Panc1 (cell line): ENCODE data around the gene ABHD12. TPM values are rescaled to one million over a fixed set of nuclear protein-coding genes. Genes with fewer than 3 reads are reported as not detected.

ENCODE experiments used
- ATAC-seq: fragments of 200-7000 bp; cut with Tn5 transposase; 2 replicates; pipeline ENCODE4 v1.9.1; 2020; ENCODE audit warnings: mild to moderate bottlenecking, moderate library complexity
- BruUV-seq: library from RNA; stranded (reverse); fragments of 400-500 nt; replicated peaks from 2 replicates; lab custom pipeline; 2021; lab: Mats Ljungman, UMichigan
- CTCF ChIA-PET: fragments of 300-600 bp; sonication (Branson Sonifier 250); formaldehyde crosslinking; loops from one replicate; lab custom pipeline; 2022; ENCODE audit warnings: antibody characterized with exemption; lab: Charles Lee
- POLR2A ChIA-PET: fragments of 300-600 bp; sonication (Branson Sonifier 250); formaldehyde crosslinking; loops from one replicate; lab custom pipeline; 2022; ENCODE audit warnings: antibody characterized with exemption; lab: Charles Lee
- DNase-seq: peaks from one replicate; pipeline ENCODE4 v3.0.0-alpha.2; 2010; ENCODE audit warnings: low read depth, low spot score
- H3K27ac ChIP-seq: 2 replicates; pipeline ENCODE4 v1.5.1; 2011; ENCODE audit warnings: mild to moderate bottlenecking, low read length, inconsistent platforms
- H3K27me3 ChIP-seq: fragments of 200-500 bp; sonication (Bioruptor generic); 2 replicates; pipeline ENCODE4 v1.6.0; 2014; ENCODE audit warnings: low read length, inconsistent platforms; ENCODE audit not compliant: control insufficient read depth, insufficient read depth
- H3K36me3 ChIP-seq: fragments of 200-500 bp; sonication (Bioruptor generic); 2 replicates; pipeline ENCODE4 v1.5.1; 2014; ENCODE audit warnings: inconsistent platforms, mild to moderate bottlenecking, low read length, moderate library complexity; ENCODE audit not compliant: control insufficient read depth, insufficient read depth
- H3K4me1 ChIP-seq: 2 replicates; pipeline ENCODE4 v1.5.1; 2011; ENCODE audit warnings: inconsistent platforms, mild to moderate bottlenecking, low read length, moderate library complexity; ENCODE audit not compliant: control insufficient read depth, insufficient read depth
- H3K4me3 ChIP-seq, 2 experiments: 2 replicates each; pipeline ENCODE4 v1.5.1; 2011 to 2012; ENCODE audit warnings: low read depth in 2 of 2, low read length in 2 of 2, mild to moderate bottlenecking in 2 of 2, inconsistent platforms in 1 of 2, moderate library complexity in 1 of 2
- H3K9me3 ChIP-seq: fragments of 200-500 bp; sonication (Bioruptor generic); 2 replicates; pipeline ENCODE4 v1.5.1; 2014; ENCODE audit warnings: low read depth, mild to moderate bottlenecking, inconsistent platforms, low read length, moderate library complexity; ENCODE audit not compliant: control insufficient read depth, insufficient read depth
- POLR2AphosphoS5 ChIP-seq: IDR thresholded peaks from 2 replicates; pipeline ENCODE4 v1.6.1; 2012; ENCODE audit warnings: mild to moderate bottlenecking, low read depth, low read length, moderate library complexity
- SIN3A ChIP-seq: IDR thresholded peaks from 2 replicates; pipeline ENCODE4 v1.6.1; 2012; ENCODE audit warnings: low read depth, mild to moderate bottlenecking, low read length, moderate library complexity, borderline replicate concordance; ENCODE audit not compliant: insufficient read depth
- TCF7L2 ChIP-seq: IDR thresholded peaks from 2 replicates; pipeline ENCODE4 v1.6.1; 2011; ENCODE audit warnings: mild to moderate bottlenecking, low read depth, low read length, inconsistent platforms
- in situ Hi-C: cut with HindIII; loops from 2 replicates; pipeline ENCODE4 v1.10.0; 2016; ENCODE audit warnings: low sequenced_read_pairs, low pct_unique_long_range_greater_than_20kb
- intact Hi-C: fragments of 100-400 bp; cut with micrococcal nuclease; formaldehyde crosslinking; loops from one replicate; pipeline ENCODE4 v1.10.0; 2022; ENCODE audit not compliant: unreplicated experiment
- total RNA-seq: library from RNA; stranded (reverse); gene quantifications from one replicate; pipeline ENCODE4 v1.2.1, GENCODE V29; 2021; ENCODE audit not compliant: unreplicated experiment
- TF ChIP-seq, protein P1 (sequence below): fragments of 450-650 bp; IDR thresholded peaks from 2 replicates; pipeline ENCODE4 v1.5.1; 2017; ENCODE audit warnings: mild to moderate bottlenecking
- TF ChIP-seq, protein P2 (sequence below), 2 experiments: IDR thresholded peaks; 2 replicates each; pipeline ENCODE4 v1.6.1; 2011 to 2012; ENCODE audit warnings: low read depth in 2 of 2, control low read depth in 1 of 2, low read length in 1 of 2, mild to moderate bottlenecking in 1 of 2, moderate library complexity in 1 of 2; ENCODE audit not compliant: insufficient read depth in 1 of 2

Gene ABHD12
- total RNA-seq, 1 experiment from 2014 or later: 90.9 TPM

DNA sequence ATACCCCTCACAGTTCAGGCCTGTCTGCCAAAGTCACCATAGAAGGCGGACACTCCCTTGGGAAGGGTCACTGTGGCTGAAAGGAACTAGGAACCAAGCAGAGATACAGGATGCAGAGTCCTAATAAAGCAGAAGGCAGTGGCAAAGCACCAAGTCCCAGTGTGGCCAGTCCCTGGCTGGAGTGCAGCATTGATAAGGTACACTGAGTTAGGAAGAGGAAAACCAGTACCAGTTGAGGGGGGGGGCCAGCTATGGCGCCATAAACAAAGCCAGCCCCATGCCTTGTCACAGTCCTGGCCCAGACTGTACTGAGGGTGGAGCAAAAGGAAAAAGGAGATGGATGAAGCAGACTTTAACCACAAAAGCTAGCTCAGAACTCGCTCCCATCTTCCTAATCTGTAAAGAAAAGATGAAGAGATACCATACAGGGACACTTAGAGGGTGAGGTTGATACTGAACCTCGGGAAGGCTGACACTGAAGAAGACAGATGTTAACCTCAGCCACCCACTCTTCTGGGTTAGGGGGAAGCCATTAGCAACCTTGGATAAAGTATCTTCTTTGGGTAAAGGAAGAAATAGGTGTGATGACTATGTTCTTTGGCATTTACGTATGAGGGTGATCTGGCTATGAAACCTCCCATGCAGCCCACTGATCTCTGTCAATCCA, 7.8 kb downstream of the ABHD12 start:
- POLR2A ChIA-PET: no interaction called here
- Histone ChIP-seq H3K9me3 (no peaks in the 10 kb centered on the region), H3K27me3 (no peaks in the 10 kb centered on the region), H3K36me3 (no peaks in the 10 kb centered on the region), H3K4me3 (no peak overlapping the region), H3K4me1 (no peaks in the 10 kb centered on the region; the same call in 1 of the 2 replicates), H3K27ac (no peak overlapping the region)
- in situ Hi-C loops (no loop called here), intact Hi-C loops (loop anchor here (10.0 kb wide), 1 partner anchor 68 kb away; no protein-coding TSS in a partner anchor)
- no peak for ATAC-seq
- TF ChIP-seq POLR2AphosphoS5 (no peak), SIN3A (no peak), TCF7L2 (no peak)
- TF ChIP-seq, protein P1, sequence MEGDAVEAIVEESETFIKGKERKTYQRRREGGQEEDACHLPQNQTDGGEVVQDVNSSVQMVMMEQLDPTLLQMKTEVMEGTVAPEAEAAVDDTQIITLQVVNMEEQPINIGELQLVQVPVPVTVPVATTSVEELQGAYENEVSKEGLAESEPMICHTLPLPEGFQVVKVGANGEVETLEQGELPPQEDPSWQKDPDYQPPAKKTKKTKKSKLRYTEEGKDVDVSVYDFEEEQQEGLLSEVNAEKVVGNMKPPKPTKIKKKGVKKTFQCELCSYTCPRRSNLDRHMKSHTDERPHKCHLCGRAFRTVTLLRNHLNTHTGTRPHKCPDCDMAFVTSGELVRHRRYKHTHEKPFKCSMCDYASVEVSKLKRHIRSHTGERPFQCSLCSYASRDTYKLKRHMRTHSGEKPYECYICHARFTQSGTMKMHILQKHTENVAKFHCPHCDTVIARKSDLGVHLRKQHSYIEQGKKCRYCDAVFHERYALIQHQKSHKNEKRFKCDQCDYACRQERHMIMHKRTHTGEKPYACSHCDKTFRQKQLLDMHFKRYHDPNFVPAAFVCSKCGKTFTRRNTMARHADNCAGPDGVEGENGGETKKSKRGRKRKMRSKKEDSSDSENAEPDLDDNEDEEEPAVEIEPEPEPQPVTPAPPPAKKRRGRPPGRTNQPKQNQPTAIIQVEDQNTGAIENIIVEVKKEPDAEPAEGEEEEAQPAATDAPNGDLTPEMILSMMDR: no peak
- TF ChIP-seq, protein P2, sequence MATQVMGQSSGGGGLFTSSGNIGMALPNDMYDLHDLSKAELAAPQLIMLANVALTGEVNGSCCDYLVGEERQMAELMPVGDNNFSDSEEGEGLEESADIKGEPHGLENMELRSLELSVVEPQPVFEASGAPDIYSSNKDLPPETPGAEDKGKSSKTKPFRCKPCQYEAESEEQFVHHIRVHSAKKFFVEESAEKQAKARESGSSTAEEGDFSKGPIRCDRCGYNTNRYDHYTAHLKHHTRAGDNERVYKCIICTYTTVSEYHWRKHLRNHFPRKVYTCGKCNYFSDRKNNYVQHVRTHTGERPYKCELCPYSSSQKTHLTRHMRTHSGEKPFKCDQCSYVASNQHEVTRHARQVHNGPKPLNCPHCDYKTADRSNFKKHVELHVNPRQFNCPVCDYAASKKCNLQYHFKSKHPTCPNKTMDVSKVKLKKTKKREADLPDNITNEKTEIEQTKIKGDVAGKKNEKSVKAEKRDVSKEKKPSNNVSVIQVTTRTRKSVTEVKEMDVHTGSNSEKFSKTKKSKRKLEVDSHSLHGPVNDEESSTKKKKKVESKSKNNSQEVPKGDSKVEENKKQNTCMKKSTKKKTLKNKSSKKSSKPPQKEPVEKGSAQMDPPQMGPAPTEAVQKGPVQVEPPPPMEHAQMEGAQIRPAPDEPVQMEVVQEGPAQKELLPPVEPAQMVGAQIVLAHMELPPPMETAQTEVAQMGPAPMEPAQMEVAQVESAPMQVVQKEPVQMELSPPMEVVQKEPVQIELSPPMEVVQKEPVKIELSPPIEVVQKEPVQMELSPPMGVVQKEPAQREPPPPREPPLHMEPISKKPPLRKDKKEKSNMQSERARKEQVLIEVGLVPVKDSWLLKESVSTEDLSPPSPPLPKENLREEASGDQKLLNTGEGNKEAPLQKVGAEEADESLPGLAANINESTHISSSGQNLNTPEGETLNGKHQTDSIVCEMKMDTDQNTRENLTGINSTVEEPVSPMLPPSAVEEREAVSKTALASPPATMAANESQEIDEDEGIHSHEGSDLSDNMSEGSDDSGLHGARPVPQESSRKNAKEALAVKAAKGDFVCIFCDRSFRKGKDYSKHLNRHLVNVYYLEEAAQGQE (IDR thresholded peaks at IDR 0.05; ENCODE audit: insufficient read depth in 1 of 2, low read depth in 2 of 2, low read length in 1 of 2): no peak
- no peak for DNase-seq
- CTCF ChIA-PET: no interaction called here
- BruUV-seq: no TSS peak

DNA sequence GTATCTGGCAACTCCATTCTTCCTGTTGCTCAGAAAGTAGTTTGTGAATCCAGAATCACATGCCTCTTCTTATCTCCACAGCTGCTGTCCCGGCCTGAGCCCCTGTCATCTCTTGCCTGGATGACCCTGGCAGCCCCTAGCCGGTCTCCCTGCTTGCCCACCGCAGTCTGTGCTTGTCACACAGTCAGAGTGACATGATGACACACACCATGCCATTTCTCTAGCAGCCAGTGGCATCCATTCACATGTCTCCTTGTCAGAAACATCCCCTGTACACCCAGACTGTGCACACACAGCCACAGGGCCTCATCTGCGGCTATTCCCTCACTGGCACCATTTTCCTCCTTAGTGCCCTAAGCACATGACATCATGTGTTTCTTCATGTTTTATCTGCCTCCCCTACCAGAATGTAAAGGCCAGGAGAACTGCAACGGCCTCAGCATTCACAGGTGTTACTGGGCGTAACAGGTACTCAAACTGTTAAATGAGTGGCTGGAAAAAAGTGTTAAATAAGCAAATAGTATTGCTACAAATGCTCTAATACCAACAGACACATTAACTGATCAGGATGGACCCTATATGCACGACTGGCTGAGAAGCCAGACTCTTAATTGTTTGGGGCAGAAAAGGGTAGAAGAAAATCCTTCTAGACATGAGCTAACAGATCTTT, 9.6 kb downstream of the ABHD12 start:
- DNase-seq: no peak
- no TSS peak for BruUV-seq
- POLR2A ChIA-PET: no interaction called here
- Histone ChIP-seq H3K4me3 (no peak overlapping the region), H3K9me3 (no peaks in the 10 kb centered on the region), H3K36me3 (no peaks in the 10 kb centered on the region), H3K27ac (no peak overlapping the region), H3K4me1 (peaks cover 6% of the 10 kb centered on the region), H3K27me3 (no peaks in the 10 kb centered on the region)
- TF ChIP-seq SIN3A: no peak
- TF ChIP-seq, protein P1: no peak
- no peak for TF ChIP-seq TCF7L2
- TF ChIP-seq, protein P2 (IDR thresholded peaks at IDR 0.05; ENCODE audit: insufficient read depth in 1 of 2, low read depth in 2 of 2, low read length in 1 of 2): no peak
- no peak for TF ChIP-seq POLR2AphosphoS5
- CTCF ChIA-PET: no interaction called here
- no peak for ATAC-seq
- intact Hi-C loops: loop anchor here (10.0 kb wide), 1 partner anchor 66 kb away; no protein-coding TSS in a partner anchor
- in situ Hi-C loops: no loop called here
